SU-DHL-6 (cell line): ENCODE measurements around the gene ARHGAP28.

Experiments
- EZH2phosphoT487 ChIP-seq: fragments of 200-600 bp; sonication (generic), shearing (Covaris generic); conservative IDR thresholded peaks from 2 replicates; pipeline ENCODE4 v1.6.1; 2018; ENCODE audit warnings: mild to moderate bottlenecking, antibody characterized with exemption, low read length, moderate library complexity, mixed read lengths
- TF ChIP-seq, protein P1 (sequence below): fragments of 200-600 bp; sonication (generic); IDR thresholded peaks from one replicate; pipeline ENCODE4 v1.5.1; 2017; ENCODE audit warnings: antibody characterized with exemption, mild to moderate bottlenecking, low read length, moderate library complexity; ENCODE audit not compliant: insufficient read depth, poor library complexity, severe bottlenecking

GRCh38 chr18:6921571-6921970, 192.1 kb downstream of the ARHGAP28 start:
- TF ChIP-seq, protein P1, sequence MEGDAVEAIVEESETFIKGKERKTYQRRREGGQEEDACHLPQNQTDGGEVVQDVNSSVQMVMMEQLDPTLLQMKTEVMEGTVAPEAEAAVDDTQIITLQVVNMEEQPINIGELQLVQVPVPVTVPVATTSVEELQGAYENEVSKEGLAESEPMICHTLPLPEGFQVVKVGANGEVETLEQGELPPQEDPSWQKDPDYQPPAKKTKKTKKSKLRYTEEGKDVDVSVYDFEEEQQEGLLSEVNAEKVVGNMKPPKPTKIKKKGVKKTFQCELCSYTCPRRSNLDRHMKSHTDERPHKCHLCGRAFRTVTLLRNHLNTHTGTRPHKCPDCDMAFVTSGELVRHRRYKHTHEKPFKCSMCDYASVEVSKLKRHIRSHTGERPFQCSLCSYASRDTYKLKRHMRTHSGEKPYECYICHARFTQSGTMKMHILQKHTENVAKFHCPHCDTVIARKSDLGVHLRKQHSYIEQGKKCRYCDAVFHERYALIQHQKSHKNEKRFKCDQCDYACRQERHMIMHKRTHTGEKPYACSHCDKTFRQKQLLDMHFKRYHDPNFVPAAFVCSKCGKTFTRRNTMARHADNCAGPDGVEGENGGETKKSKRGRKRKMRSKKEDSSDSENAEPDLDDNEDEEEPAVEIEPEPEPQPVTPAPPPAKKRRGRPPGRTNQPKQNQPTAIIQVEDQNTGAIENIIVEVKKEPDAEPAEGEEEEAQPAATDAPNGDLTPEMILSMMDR, result no peak
- TF ChIP-seq EZH2phosphoT487, result no peak
